Nephron (organoid): ENCODE results near the gene ARL5C.
A peak's percentile ranks its signal among the peaks of the same experiment; 100 is the strongest.

Source experiments
- H3K27ac Mint-ChIP-seq, 3 experiments: 2 replicates each; pipeline ENCODE4 v1.8.0; 2020; ENCODE audit warnings: mixed read lengths in 3 of 3, mild to moderate bottlenecking in 2 of 3, moderate library complexity in 1 of 3
- H3K27me3 Mint-ChIP-seq: 2 replicates; pipeline ENCODE4 v1.8.0; 2021; ENCODE audit warnings: low read depth, mild to moderate bottlenecking, moderate library complexity, mixed read lengths
- H3K36me3 Mint-ChIP-seq: 2 replicates; pipeline ENCODE4 v1.8.0; 2020; ENCODE audit warnings: low read depth, mixed read lengths
- H3K4me1 Mint-ChIP-seq: 2 replicates; pipeline ENCODE4 v1.8.0; 2020; ENCODE audit warnings: mixed read lengths
- H3K4me3 Mint-ChIP-seq, 3 experiments: 2 replicates each; pipeline ENCODE4 v1.8.0; 2020; ENCODE audit warnings: mild to moderate bottlenecking in 3 of 3, mixed read lengths in 3 of 3, moderate library complexity in 2 of 3
- H3K9me3 Mint-ChIP-seq: 2 replicates; pipeline ENCODE4 v1.8.0; 2020; ENCODE audit warnings: mixed read lengths
- CTCF ChIP-seq, 3 experiments: fragments of 200-600 bp; sonication (generic); IDR thresholded peaks; one replicate each; pipeline ENCODE4 v1.5.0; 2021; ENCODE audit warnings: antibody characterized with exemption in 3 of 3; ENCODE audit not compliant: unreplicated experiment in 3 of 3

Gene ARL5C

DNA sequence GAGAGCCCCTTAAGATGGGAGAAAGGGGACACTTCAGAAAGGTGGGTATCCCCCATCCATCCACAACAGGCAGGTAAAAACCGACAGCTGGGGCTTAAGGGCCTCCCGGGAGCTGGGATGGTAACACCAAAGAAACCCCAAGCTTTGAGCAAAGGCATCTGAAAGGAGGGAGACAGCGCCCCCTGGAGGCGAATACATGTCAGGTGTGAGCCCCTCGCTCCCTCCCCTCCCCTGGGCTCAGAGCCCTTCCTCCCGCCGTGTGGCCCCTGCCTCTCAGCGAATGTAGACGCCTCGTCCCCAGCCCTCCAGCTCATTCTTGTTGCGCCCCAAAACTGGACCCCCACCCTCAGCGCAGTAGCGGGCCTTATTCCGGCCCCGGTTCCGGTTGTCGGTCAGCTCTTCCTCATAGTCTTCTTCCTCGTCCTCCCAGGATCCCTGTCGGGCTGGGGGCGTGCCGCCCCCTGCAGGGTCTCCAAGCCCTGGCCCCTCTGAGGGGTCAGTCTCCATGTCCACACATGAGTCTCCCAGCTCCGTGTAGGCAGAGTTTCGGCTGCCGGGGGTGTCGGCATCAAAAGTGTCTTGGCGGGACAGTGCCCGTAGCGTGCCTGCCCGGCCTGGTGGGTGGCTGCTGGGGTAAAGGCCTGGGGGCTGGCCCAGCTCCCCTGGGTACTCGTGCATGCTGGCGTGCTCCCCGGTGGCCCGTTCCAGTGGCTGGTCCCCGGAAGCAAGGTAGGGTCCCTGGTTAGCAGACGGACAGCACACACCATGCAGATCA lies 9.1 kb upstream of the ARL5C start:
- H3K4me1 Mint-ChIP-seq, result no peaks in the 10 kb centered on the region
- no peaks in the 10 kb centered on the region for H3K9me3 Mint-ChIP-seq
- H3K27ac Mint-ChIP-seq, result no peak overlapping the region
- no peak overlapping the region for H3K4me3 Mint-ChIP-seq
- TF ChIP-seq CTCF (IDR thresholded peaks at IDR 0.05; ENCODE audit: unreplicated experiment in 3 of 3), result peak; percentile 85 to 90 (median 86)
- H3K27me3 Mint-ChIP-seq, result no peaks in the 10 kb centered on the region
- H3K36me3 Mint-ChIP-seq, result peaks cover 28% of the 10 kb centered on the region

GRCh38 chr17:39173526-39174274 lies 7.7 kb upstream of the ARL5C start:
- Mint-ChIP-seq H3K27ac (no peak overlapping the region), H3K27me3 (peaks cover 4% of the 10 kb centered on the region), H3K36me3 (peaks cover 26% of the 10 kb centered on the region), H3K4me1 (no peaks in the 10 kb centered on the region), H3K9me3 (no peaks in the 10 kb centered on the region), H3K4me3 (no peak overlapping the region)
- no peak for TF ChIP-seq CTCF (IDR thresholded peaks at IDR 0.05; ENCODE audit: unreplicated experiment in 3 of 3)

GRCh38 chr17:39173080-39173479 lies 7.1 kb upstream of the ARL5C start:
- H3K27me3 Mint-ChIP-seq, result peaks cover 4% of the 10 kb centered on the region
- H3K9me3 Mint-ChIP-seq, result no peaks in the 10 kb centered on the region
- H3K4me1 Mint-ChIP-seq, result no peaks in the 10 kb centered on the region
- no peak for TF ChIP-seq CTCF (IDR thresholded peaks at IDR 0.05; ENCODE audit: unreplicated experiment in 3 of 3)
- no peak overlapping the region for H3K4me3 Mint-ChIP-seq
- H3K36me3 Mint-ChIP-seq, result peaks cover 20% of the 10 kb centered on the region
- H3K27ac Mint-ChIP-seq, result no peak overlapping the region

GRCh38 chr17:39171933-39172332 lies 6.0 kb upstream of the ARL5C start:
- TF ChIP-seq CTCF (IDR thresholded peaks at IDR 0.05; ENCODE audit: unreplicated experiment in 3 of 3), result no peak
- Mint-ChIP-seq H3K27ac (no peak overlapping the region), H3K4me1 (peaks cover 6% of the 10 kb centered on the region), H3K4me3 (no peak overlapping the region), H3K36me3 (peaks cover 9% of the 10 kb centered on the region), H3K27me3 (peaks cover 11% of the 10 kb centered on the region), H3K9me3 (no peaks in the 10 kb centered on the region)

GRCh38 chr17:39170558-39170957 lies 4.6 kb upstream of the ARL5C start:
- no peaks in the 10 kb centered on the region for H3K9me3 Mint-ChIP-seq

More at GRCh38 chr17:39170558-39170957, 4.6 kb upstream of the ARL5C start:
- H3K27me3 Mint-ChIP-seq, result peaks cover 24% of the 10 kb centered on the region
- no peaks in the 10 kb centered on the region for H3K36me3 Mint-ChIP-seq
- TF ChIP-seq CTCF (IDR thresholded peaks at IDR 0.05; ENCODE audit: unreplicated experiment in 3 of 3), result no peak
- peaks cover 10% of the 10 kb centered on the region for H3K4me1 Mint-ChIP-seq
- no peak overlapping the region for H3K27ac Mint-ChIP-seq
- H3K4me3 Mint-ChIP-seq, result no peak overlapping the region
